ENCODE data around the gene TMPRSS11D.

- TF ChIP-seq PHF8 (IDR thresholded peaks at IDR 0.05; ENCODE audit: borderline replicate concordance, low read depth): no peak
- no peak for TF ChIP-seq ESRRA (IDR thresholded peaks at IDR 0.05; ENCODE audit: borderline replicate concordance, low read length)
- no peak for TF ChIP-seq CTCF (IDR thresholded peaks at IDR 0.05)
- no peak for TF ChIP-seq POLR2A (IDR thresholded peaks at IDR 0.05; ENCODE audit: low read length)
- no peak for TF ChIP-seq RAD21 (conservative IDR thresholded peaks at IDR 0.05 in 1 of 2, IDR thresholded peaks at IDR 0.05 in 1 of 2)
- TF ChIP-seq MAX (IDR thresholded peaks at IDR 0.05): no peak
- TF ChIP-seq PBX3 (IDR thresholded peaks at IDR 0.05): no peak
Measured at GRCh38 chr4:67873116-67873515, 10.7 kb downstream of the TMPRSS11D start.
